ENCODE data around the gene SLC6A11.

The SLC6A11 gene

DNA sequence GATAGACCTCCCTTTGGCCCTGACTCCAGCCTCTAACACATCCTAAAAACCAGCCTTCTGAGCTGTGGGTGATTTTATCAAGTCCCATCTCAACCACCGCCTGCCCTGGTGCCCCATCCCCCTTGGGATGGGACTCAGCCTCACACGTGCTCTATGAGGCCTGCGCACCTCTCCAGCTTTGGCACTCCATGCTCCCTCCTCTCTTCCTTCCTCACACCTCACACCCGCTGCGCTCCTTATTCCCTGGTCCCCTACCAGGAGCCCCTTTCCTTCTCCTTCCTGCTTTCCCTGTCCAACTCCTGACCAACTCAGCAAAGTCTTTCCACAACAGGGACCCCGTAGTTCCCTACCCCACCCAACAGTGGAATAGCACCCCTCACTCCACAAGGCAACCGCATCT lies 158.1 kb downstream of the SLC6A11 start:
- Mint-ChIP-seq H3K27ac (no peak overlapping the region), H3K36me3 (ENCODE audit: insufficient read depth) (no peaks in the 10 kb centered on the region), H3K9me3 (no peaks in the 10 kb centered on the region), H3K4me1 (ENCODE audit: low read depth in 2 of 2) (peaks cover 0 to 2% of the 10 kb centered on the region in 2 donors), H3K27me3 (peaks cover 18 to 73% of the 10 kb centered on the region in 2 donors), H3K4me3 (no peak overlapping the region)
- ATAC-seq (replicated peaks) (no peak), DNase-seq (no peak)

GRCh38 chr3:10974746-10975375 lies 158.8 kb downstream of the SLC6A11 start:
- Mint-ChIP-seq H3K4me3 (no peak overlapping the region), H3K4me1 (ENCODE audit: low read depth in 2 of 2) (peaks cover 0 to 2% of the 10 kb centered on the region in 2 donors), H3K36me3 (ENCODE audit: insufficient read depth) (no peaks in the 10 kb centered on the region), H3K27ac (no peak overlapping the region), H3K9me3 (no peaks in the 10 kb centered on the region), H3K27me3 (peaks cover 20 to 70% of the 10 kb centered on the region in 2 donors)
- ATAC-seq (replicated peaks) (no peak), DNase-seq (no peak)

DNA sequence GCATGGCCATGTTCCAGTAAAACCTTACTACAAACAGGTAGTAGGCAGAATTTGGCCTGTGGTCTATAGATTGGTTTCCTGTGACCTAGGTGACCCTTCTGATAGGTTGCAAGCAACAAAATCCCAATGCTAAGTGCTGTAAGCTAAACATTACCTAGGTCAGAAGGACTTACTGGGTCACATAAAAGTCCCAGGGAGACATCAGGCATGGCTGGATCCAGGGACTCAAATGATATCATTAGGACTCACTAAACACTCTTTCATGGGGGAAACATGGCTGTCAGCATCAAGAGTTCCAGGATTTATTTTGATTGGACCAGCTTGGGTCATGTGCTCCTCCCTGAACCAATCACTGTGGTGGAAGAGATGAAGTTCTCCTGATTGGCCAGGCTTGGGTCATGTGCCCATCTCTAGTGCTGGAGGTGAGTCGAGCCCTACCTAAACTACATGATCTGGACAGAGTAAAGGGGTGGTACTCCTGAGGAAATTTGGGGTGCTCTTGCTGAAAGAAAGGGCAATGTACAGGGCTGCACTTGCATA lies 159.7 kb downstream of the SLC6A11 start:
- no peaks in the 10 kb centered on the region for H3K9me3 Mint-ChIP-seq
- ATAC-seq (replicated peaks) (no peak), DNase-seq (no peak)
- H3K27me3 Mint-ChIP-seq, result peaks cover 26 to 68% of the 10 kb centered on the region in 2 donors
- H3K27ac Mint-ChIP-seq, result no peak overlapping the region
- no peak overlapping the region for H3K4me3 Mint-ChIP-seq
- peaks cover 0 to 2% of the 10 kb centered on the region in 2 donors for H3K4me1 Mint-ChIP-seq (ENCODE audit: low read depth in 2 of 2)
- no peaks in the 10 kb centered on the region for H3K36me3 Mint-ChIP-seq (ENCODE audit: insufficient read depth)

- ATAC-seq (replicated peaks) (no peak), DNase-seq (no peak)
- no peaks in the 10 kb centered on the region for H3K36me3 Mint-ChIP-seq (ENCODE audit: insufficient read depth)
- H3K27me3 Mint-ChIP-seq, result peaks cover 26 to 70% of the 10 kb centered on the region in 2 donors
- no peaks in the 10 kb centered on the region for H3K9me3 Mint-ChIP-seq
- H3K4me1 Mint-ChIP-seq (ENCODE audit: low read depth in 2 of 2), result peaks cover 0 to 2% of the 10 kb centered on the region in 2 donors
- no peak overlapping the region for H3K4me3 Mint-ChIP-seq
- H3K27ac Mint-ChIP-seq, result no peak overlapping the region
Observed at GRCh38 chr3:10976770-10977169, 160.7 kb downstream of the SLC6A11 start.

DNA sequence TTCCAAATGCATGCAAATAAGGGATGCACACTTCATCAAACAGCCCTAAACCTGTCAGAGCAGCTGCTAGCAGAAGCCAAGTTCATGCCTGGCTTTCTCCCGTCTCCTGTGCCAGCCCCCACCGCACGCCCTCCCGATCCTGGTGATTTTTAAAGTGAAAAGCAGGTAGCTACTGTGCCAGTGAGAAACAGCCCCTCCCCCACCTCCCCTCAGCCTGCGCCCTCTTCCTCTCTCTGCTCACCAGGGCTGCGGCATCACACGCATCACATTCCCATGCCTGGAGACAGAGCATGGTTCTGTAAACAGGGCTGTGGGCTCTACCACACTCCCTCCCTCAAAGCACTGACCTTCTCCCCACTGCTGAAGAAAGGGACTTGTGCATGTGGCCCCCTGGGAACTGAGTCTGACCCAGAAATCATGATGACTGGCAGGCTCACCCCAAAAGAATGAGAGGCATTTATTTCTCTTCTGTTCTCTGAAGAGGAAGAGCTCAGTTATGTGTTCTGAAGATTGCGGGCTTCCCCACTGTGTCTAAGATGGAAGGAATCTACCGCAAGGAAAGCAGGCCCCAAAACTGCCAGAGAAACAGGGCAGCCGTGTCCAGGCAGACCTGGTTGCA lies 162.0 kb downstream of the SLC6A11 start:
- H3K27me3 Mint-ChIP-seq, result peaks cover 26 to 75% of the 10 kb centered on the region in 2 donors
- H3K9me3 Mint-ChIP-seq, result no peaks in the 10 kb centered on the region
- H3K27ac Mint-ChIP-seq, result no peak overlapping the region
- H3K4me3 Mint-ChIP-seq, result no peak overlapping the region
- ATAC-seq (replicated peaks) (no peak), DNase-seq (no peak)
- no peaks in the 10 kb centered on the region for H3K4me1 Mint-ChIP-seq (ENCODE audit: low read depth in 2 of 2)
- H3K36me3 Mint-ChIP-seq (ENCODE audit: insufficient read depth), result peaks cover 3% of the 10 kb centered on the region

DNA sequence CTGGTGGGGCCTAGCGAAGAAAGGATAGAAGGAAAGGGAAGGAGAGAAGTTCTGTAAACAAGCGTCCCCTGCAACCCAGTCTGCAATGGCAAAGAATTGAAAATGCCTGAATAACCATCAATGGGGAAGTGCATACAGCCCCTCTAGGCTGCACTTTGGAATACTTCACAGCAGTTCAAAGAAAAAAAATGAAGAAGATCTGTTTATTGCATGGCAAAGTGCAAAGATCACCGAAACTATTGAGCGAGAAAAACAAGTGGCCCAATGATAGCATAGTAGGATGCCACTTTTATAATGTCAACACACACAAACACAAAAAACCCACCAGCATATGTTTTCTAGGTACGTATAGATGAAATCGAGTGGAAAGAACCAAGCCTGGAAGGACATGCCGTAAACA lies 162.9 kb downstream of the SLC6A11 start:
- no peak for ATAC-seq (replicated peaks)
- Mint-ChIP-seq H3K27ac (no peak overlapping the region), H3K4me1 (ENCODE audit: low read depth in 2 of 2) (no peaks in the 10 kb centered on the region), H3K9me3 (no peaks in the 10 kb centered on the region), H3K27me3 (peaks cover 26 to 66% of the 10 kb centered on the region in 2 donors), H3K36me3 (ENCODE audit: insufficient read depth) (peaks cover 3% of the 10 kb centered on the region), H3K4me3 (no peak overlapping the region)
- no peak for DNase-seq

DNA sequence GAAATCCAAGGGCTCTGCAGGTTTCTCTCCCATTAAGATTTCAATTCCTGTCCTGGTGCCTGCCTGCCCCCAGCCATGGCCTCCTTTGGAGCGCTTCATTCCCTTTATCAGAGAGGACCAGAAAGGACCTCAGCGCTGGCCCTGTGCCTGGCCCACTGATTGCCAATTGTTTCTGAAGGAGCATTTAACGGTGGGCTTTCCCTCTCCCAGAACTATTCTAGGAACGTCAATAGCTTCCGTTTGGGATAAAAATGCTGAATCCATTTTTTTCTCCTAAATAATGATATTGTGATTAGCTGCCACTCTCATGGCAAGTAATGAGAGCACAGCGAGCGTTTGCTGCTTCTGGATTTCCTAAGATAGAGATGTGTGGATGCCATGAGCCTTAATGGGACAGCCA lies 164.3 kb downstream of the SLC6A11 start:
- DNase-seq (no peak), ATAC-seq (replicated peaks) (no peak)
- peaks cover 19 to 57% of the 10 kb centered on the region in 2 donors for H3K27me3 Mint-ChIP-seq
- H3K27ac Mint-ChIP-seq, result no peak overlapping the region
- no peaks in the 10 kb centered on the region for H3K4me1 Mint-ChIP-seq (ENCODE audit: low read depth in 2 of 2)
- H3K36me3 Mint-ChIP-seq (ENCODE audit: insufficient read depth), result peaks cover 3% of the 10 kb centered on the region
- no peaks in the 10 kb centered on the region for H3K9me3 Mint-ChIP-seq
- H3K4me3 Mint-ChIP-seq, result no peak overlapping the region

DNA sequence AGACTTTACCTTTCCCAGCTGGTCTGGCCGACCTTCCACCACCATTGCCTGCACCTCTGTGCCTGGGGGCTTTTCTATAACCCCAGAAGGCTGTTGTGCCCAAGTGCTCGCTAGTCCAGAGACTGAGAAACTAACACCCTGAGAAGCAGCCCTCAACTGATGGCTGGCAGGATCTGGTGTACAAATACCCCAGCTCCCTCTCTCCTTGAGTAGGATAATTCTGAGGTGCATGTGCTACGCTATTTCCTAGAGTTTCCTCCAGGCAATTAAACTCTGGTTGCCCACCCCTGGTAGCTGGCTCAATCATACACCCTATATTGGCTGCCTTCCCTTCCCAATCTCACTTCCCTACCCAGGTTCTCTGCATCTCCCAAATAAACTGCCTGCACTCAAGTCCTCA lies 165.0 kb downstream of the SLC6A11 start:
- DNase-seq, result no peak
- Mint-ChIP-seq H3K36me3 (ENCODE audit: insufficient read depth) (peaks cover 3% of the 10 kb centered on the region), H3K9me3 (no peaks in the 10 kb centered on the region), H3K27me3 (peaks cover 19 to 55% of the 10 kb centered on the region in 2 donors), H3K27ac (no peak overlapping the region), H3K4me1 (ENCODE audit: low read depth in 2 of 2) (no peaks in the 10 kb centered on the region), H3K4me3 (no peak overlapping the region)
- ATAC-seq (replicated peaks), result no peak

- H3K4me1 Mint-ChIP-seq (ENCODE audit: low read depth in 2 of 2), result no peaks in the 10 kb centered on the region
- no peak overlapping the region for H3K27ac Mint-ChIP-seq
- DNase-seq, result no peak
- H3K36me3 Mint-ChIP-seq (ENCODE audit: insufficient read depth), result peaks cover 3% of the 10 kb centered on the region
- H3K9me3 Mint-ChIP-seq, result no peaks in the 10 kb centered on the region
- no peak overlapping the region for H3K4me3 Mint-ChIP-seq
- no peak for ATAC-seq (replicated peaks)
- H3K27me3 Mint-ChIP-seq, result peaks cover 20 to 49% of the 10 kb centered on the region in 2 donors
Observed at GRCh38 chr3:10981961-10982360, 165.9 kb downstream of the SLC6A11 start.

DNA sequence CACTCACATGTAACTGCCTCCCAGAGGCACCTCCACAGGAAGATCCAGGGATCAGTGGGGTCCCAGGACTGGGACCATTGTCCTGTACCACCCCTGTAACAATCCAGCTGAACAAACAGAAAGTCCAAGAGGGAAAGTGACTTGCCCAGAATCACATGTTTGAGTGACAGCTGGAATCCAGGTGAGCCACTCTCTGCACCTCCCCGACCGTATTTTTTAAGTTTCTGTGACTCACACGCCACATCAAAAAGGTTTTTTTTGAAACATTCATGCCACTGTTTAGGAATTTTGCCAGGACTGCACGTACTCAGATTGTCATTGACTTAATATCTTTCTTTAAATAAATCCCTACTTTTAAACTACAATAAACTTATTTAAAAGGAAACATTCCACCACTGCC lies 166.8 kb downstream of the SLC6A11 start:
- Mint-ChIP-seq H3K27ac (no peak overlapping the region), H3K4me1 (ENCODE audit: low read depth in 2 of 2) (no peaks in the 10 kb centered on the region), H3K4me3 (no peak overlapping the region), H3K9me3 (no peaks in the 10 kb centered on the region), H3K36me3 (ENCODE audit: insufficient read depth) (peaks cover 3% of the 10 kb centered on the region), H3K27me3 (peaks cover 28 to 50% of the 10 kb centered on the region in 2 donors)
- no peak for ATAC-seq (replicated peaks)
- DNase-seq, result no peak

DNA sequence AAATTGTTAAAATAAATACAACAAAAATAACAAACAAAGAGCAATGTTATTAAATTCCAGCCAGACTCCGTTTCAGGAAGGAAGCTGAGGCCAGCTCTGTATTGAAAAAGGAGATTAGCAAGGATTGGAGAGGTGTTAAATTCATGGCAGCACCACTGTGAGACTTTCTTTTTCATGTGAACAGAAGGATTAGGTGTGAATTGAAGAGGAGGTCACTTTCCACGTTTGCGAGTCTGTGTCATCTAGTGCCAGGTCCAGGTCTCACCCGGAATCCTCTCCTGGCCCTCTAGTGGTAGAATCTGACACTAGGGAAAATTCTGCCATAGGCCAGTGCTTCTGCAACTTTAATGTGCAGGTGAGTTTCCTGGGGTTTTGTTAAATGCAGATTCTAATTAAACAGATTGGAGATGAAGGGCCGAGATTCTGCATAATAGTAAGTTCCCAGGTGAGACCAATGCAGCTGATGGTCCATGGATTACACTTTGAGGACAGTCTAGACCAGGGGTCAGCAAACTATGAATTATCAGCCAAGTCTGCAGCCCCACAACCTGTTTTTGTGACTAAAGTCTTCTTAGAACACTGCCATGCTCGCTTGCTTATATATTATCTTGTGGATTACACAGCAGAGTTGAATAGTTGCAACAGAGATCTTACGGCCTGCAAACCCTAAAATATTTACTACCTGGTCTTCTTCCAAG lies 167.3 kb downstream of the SLC6A11 start:
- Mint-ChIP-seq H3K27me3 (peaks cover 28 to 50% of the 10 kb centered on the region in 2 donors), H3K4me1 (ENCODE audit: low read depth in 2 of 2) (no peaks in the 10 kb centered on the region), H3K9me3 (no peaks in the 10 kb centered on the region), H3K4me3 (no peak overlapping the region), H3K27ac (no peak overlapping the region), H3K36me3 (ENCODE audit: insufficient read depth) (peaks cover 3% of the 10 kb centered on the region)
- DNase-seq, result no peak
- no peak for ATAC-seq (replicated peaks)

DNA sequence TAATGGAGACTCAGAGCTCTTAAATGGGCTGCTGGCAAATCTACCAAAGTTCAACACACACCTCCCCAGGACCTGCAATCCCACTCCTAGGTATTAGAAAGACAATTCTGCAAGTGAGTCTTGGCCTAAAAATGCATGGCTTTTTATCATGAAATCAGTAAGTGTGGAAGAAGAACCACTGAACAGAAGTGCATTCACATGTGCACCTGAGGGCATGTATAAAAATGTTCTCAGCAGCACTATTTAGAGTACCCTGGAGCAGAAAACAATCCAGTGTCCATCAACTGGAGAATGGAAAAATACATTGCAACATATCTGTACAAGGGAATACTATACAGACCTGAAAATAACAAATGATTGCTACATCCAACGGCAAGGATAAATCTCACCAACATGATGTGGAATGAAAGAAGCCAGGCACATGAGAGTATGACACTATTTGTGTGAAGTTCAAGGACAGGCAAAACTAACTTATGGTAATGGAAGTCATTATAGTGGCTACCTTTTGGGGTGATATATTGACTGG lies 168.4 kb downstream of the SLC6A11 start:
- no peak for DNase-seq
- peaks cover 31 to 51% of the 10 kb centered on the region in 2 donors for H3K27me3 Mint-ChIP-seq
- ATAC-seq (replicated peaks), result no peak
- H3K4me1 Mint-ChIP-seq (ENCODE audit: low read depth in 2 of 2), result no peaks in the 10 kb centered on the region
- H3K27ac Mint-ChIP-seq, result no peak overlapping the region
- H3K9me3 Mint-ChIP-seq, result no peaks in the 10 kb centered on the region
- peaks cover 3% of the 10 kb centered on the region for H3K36me3 Mint-ChIP-seq (ENCODE audit: insufficient read depth)
- H3K4me3 Mint-ChIP-seq, result no peak overlapping the region

DNA sequence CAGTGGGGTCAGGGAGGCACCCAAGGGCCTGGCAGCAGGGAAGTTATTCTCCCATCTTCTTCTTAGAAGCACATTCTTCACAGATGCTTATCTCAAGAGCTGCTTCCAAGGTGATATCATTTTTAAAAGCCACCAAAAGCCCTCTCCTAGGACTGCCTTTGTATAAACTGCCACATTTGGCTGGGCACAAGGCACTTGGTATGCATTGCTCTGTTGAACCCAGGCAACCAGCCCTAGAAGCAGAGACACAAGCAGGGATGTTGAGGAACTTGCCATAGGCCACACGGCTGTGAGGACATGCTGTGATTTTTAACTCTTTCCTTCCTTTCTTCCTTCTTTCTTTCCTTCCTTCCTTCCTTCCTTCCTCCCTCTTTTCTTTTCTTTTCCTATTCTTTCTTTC lies 169.2 kb downstream of the SLC6A11 start:
- Mint-ChIP-seq H3K27ac (no peak overlapping the region), H3K36me3 (ENCODE audit: insufficient read depth) (peaks cover 3% of the 10 kb centered on the region), H3K4me3 (no peak overlapping the region), H3K9me3 (no peaks in the 10 kb centered on the region), H3K4me1 (ENCODE audit: low read depth in 2 of 2) (no peaks in the 10 kb centered on the region), H3K27me3 (peaks cover 35 to 57% of the 10 kb centered on the region in 2 donors)
- DNase-seq, result no peak
- no peak for ATAC-seq (replicated peaks)
